GM23338 (cell line): Measurements from ENCODE around the gene C1orf146. TPM values are rescaled to one million over a fixed set of nuclear protein-coding genes. Genes with fewer than 3 reads are reported as not detected.
A peak's percentile ranks its signal among the peaks of the same experiment; 100 is the strongest.

ENCODE experiments used
- ATAC-seq: fragments of 200-7000 bp; cut with Tn5 transposase; 3 replicates; pipeline ENCODE4 v1.9.1; 2020
- DNase-seq: peaks from one replicate; pipeline ENCODE4 v3.0.0-alpha.2; 2015; ENCODE audit warnings: low spot score
- H2AFZ ChIP-seq: fragments of 200-600 bp; sonication (generic); 2 replicates; pipeline ENCODE4 v1.8.0; 2016; ENCODE audit warnings: antibody characterized with exemption, mild to moderate bottlenecking, moderate library complexity
- H3F3A ChIP-seq: fragments of 200-600 bp; sonication (generic); replicated peaks from 2 replicates; pipeline ENCODE4 v1.8.0; 2017; ENCODE audit warnings: antibody characterized with exemption, mixed run types, low read depth
- H3K27ac ChIP-seq: fragments of 200-600 bp; sonication (generic); 2 replicates; pipeline ENCODE4 v1.6.1; 2016; ENCODE audit warnings: low read depth
- H3K27me3 ChIP-seq: fragments of 200-600 bp; sonication (generic); 2 replicates; pipeline ENCODE4 v1.8.0; 2016; ENCODE audit warnings: mild to moderate bottlenecking, mixed run types, moderate library complexity; ENCODE audit not compliant: insufficient read depth
- H3K36me3 ChIP-seq: fragments of 200-600 bp; sonication (generic); 2 replicates; pipeline ENCODE4 v1.8.0; 2016; ENCODE audit warnings: mild to moderate bottlenecking; ENCODE audit not compliant: insufficient read depth
- H3K4me1 ChIP-seq: fragments of 200-600 bp; sonication (generic); 2 replicates; pipeline ENCODE4 v1.8.0; 2016; ENCODE audit warnings: mild to moderate bottlenecking, moderate library complexity; ENCODE audit not compliant: insufficient read depth
- H3K4me2 ChIP-seq: fragments of 200-600 bp; sonication (generic); 2 replicates; pipeline ENCODE4 v1.7.1; 2017; ENCODE audit warnings: mixed run types
- H3K4me3 ChIP-seq: fragments of 200-600 bp; sonication (generic); 2 replicates; pipeline ENCODE4 v1.6.1; 2016; ENCODE audit warnings: mixed run types
- H3K79me2 ChIP-seq: fragments of 200-600 bp; sonication (generic); replicated peaks from 2 replicates; pipeline ENCODE4 v1.8.0; 2017; ENCODE audit warnings: mild to moderate bottlenecking; ENCODE audit not compliant: insufficient read depth
- H3K9me2 ChIP-seq: fragments of 200-600 bp; sonication (generic); 2 replicates; pipeline ENCODE4 v1.8.0; 2017; ENCODE audit not compliant: insufficient read depth
- H4K20me1 ChIP-seq: fragments of 200-600 bp; sonication (generic); replicated peaks from 2 replicates; pipeline ENCODE4 v1.8.0; 2017; ENCODE audit warnings: mild to moderate bottlenecking; ENCODE audit not compliant: insufficient read depth
- H3K27ac Mint-ChIP-seq: 2 replicates; pipeline ENCODE4 v1.8.0; 2020; ENCODE audit warnings: inconsistent platforms, mild to moderate bottlenecking, moderate library complexity, mixed read lengths
- H3K27me3 Mint-ChIP-seq: 3 replicates; pipeline ENCODE4 v1.8.0; 2022; ENCODE audit warnings: low read depth, mild to moderate bottlenecking, moderate library complexity, mixed read lengths, inconsistent platforms; ENCODE audit not compliant: insufficient read depth, poor library complexity
- H3K36me3 Mint-ChIP-seq: 3 replicates; pipeline ENCODE4 v1.8.0; 2021; ENCODE audit warnings: low read depth, mild to moderate bottlenecking, inconsistent platforms, moderate library complexity, mixed read lengths
- H3K4me1 Mint-ChIP-seq: 3 replicates; pipeline ENCODE4 v1.8.0; 2020; ENCODE audit warnings: mild to moderate bottlenecking, inconsistent platforms, mixed read lengths
- H3K4me3 Mint-ChIP-seq: 3 replicates; pipeline ENCODE4 v1.8.0; 2021; ENCODE audit warnings: moderate library complexity, mild to moderate bottlenecking, inconsistent platforms, mixed read lengths
- H3K9me3 Mint-ChIP-seq: 3 replicates; pipeline ENCODE4 v1.8.0; 2020; ENCODE audit warnings: moderate library complexity, mild to moderate bottlenecking, inconsistent platforms, mixed read lengths
- CREB1 ChIP-seq: fragments of 250-450 bp; sonication (Bioruptor Pico); IDR thresholded peaks from 2 replicates; pipeline ENCODE4 v1.5.0; 2020; ENCODE audit warnings: low read depth, mild to moderate bottlenecking, moderate library complexity
- EZH2 ChIP-seq: fragments of 200-600 bp; sonication (generic); IDR thresholded peaks from one replicate; pipeline ENCODE4 v1.8.0; 2017; ENCODE audit warnings: antibody characterized with exemption, mild to moderate bottlenecking, low read depth; ENCODE audit not compliant: unreplicated experiment
- EZH2phosphoT487 ChIP-seq: fragments of 200-600 bp; sonication (generic); IDR thresholded peaks from one replicate; pipeline ENCODE4 v1.8.1; 2018; ENCODE audit warnings: antibody characterized with exemption; ENCODE audit not compliant: unreplicated experiment
- NANOG ChIP-seq: IDR thresholded peaks from 2 replicates; pipeline ENCODE4 v1.6.1; 2016; ENCODE audit warnings: antibody characterized with exemption, borderline replicate concordance
- POLR2AphosphoS5 ChIP-seq: IDR thresholded peaks from 2 replicates; pipeline ENCODE4 v1.6.1; 2016; ENCODE audit warnings: antibody characterized with exemption, low read depth
- ZNF331 ChIP-seq: fragments of 250-450 bp; sonication (Bioruptor Pico); IDR thresholded peaks from 2 replicates; pipeline ENCODE4 v1.5.0; 2020; ENCODE audit warnings: low read depth, mild to moderate bottlenecking, moderate library complexity
- polyA plus RNA-seq: library from polyadenylated mRNA; unstranded; fragments of >200 nt; fragmentation: Nextera tagmentation; extraction: Ambion mirVana; gene quantifications from 2 replicates; pipeline ENCODE4 v1.2.1, GENCODE V29; 2016
- total RNA-seq: library from RNA; depleted of rRNA; stranded (reverse); fragments of >200 nt; shearing (Covaris generic); gene quantifications from 2 replicates; pipeline ENCODE4 v1.2.3, GENCODE V29; 2014
- TF ChIP-seq, protein P1 (sequence below): IDR thresholded peaks from 2 replicates; pipeline ENCODE4 v1.6.1; 2016; ENCODE audit warnings: antibody characterized with exemption
- TF ChIP-seq, protein P2 (sequence below): fragments of 250-450 bp; sonication (Bioruptor Pico); IDR thresholded peaks from 2 replicates; pipeline ENCODE4 v1.5.0; 2020; ENCODE audit warnings: mild to moderate bottlenecking, moderate library complexity

Gene C1orf146
- total and polyA plus RNA-seq, 2 experiments from 2014 or later = not detected

DNA sequence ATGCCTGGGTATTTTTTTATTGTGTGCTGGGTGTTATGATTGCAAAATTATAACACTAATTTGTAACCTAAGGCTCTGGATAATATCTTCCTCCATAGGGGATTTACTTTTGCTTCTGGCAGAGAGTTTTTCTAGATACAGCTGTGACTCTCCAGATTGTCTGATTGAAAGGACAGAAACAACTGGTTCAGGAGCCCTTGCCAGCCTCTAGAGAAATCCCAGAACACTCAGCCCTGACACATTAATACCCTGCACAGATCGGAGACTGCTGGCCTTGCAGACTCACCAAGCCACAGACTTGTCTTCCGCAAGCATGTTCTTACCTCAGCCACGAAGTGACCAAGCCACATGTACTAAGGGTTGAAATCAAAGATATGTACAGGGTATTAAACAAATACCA, 10.7 kb downstream of the C1orf146 start:
- Mint-ChIP-seq H3K9me3 (no peaks in the 10 kb centered on the region; the same call in 1 of the 3 replicates), H3K36me3 (no peaks in the 10 kb centered on the region), H3K4me3 (no peak overlapping the region), H3K27me3 (no peaks in the 10 kb centered on the region), H3K4me1 (peaks cover 6% of the 10 kb centered on the region; the same call in 1 of the 3 replicates), H3K27ac (no peak overlapping the region)
- DNase-seq (no peak), ATAC-seq (no peak)
- no peak overlapping the region for H3K4me2 ChIP-seq
- no peak for TF ChIP-seq NANOG
- H3K9me2 ChIP-seq = no peaks in the 10 kb centered on the region
- no peaks in the 10 kb centered on the region for H3K79me2 ChIP-seq
- no peaks in the 10 kb centered on the region for H4K20me1 ChIP-seq
- 0 out of 2 replicates have a peak, but pooled peaks cover 6% of the 10 kb centered on the region for H3K4me1 ChIP-seq
- no peaks in the 10 kb centered on the region for H3K27me3 ChIP-seq
- H3K27ac ChIP-seq = no peak overlapping the region
- no peak overlapping the region for H2AFZ ChIP-seq
- H3K36me3 ChIP-seq = no peaks in the 10 kb centered on the region
- H3F3A ChIP-seq = no peaks in the 10 kb centered on the region
- H3K4me3 ChIP-seq = no peak overlapping the region

DNA sequence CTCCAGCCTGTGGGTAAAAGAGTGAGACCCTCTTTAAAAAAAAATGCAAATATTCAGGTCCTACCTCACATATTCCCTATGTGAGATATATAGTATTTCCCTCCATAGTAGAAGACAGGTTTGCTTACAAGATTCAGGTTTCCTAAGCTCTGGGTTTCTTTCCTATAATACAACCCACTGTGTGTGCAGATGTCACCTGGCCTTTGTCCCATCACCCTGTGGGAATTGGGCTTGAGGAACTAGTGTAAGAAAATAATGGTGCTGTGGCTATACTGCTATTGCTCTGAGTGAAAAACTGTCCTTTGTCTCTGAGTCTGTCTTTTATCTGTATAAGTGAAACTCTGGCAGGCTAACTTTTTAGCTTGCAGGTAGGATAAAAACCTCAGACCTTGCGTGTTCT, 13.0 kb downstream of the C1orf146 start:
- ATAC-seq = no peak
- Mint-ChIP-seq H3K4me1 (peaks cover 6% of the 10 kb centered on the region; the same call in 1 of the 3 replicates), H3K36me3 (no peaks in the 10 kb centered on the region), H3K27me3 (no peaks in the 10 kb centered on the region), H3K27ac (no peak overlapping the region), H3K4me3 (no peak overlapping the region), H3K9me3 (no peaks in the 10 kb centered on the region; the same call in 1 of the 3 replicates)
- no peak for TF ChIP-seq NANOG
- no peak for TF ChIP-seq EZH2
- Histone ChIP-seq H3K9me2 (no peaks in the 10 kb centered on the region), H3K27ac (no peak overlapping the region), H3K36me3 (no peaks in the 10 kb centered on the region), H3K4me1 (0 out of 2 replicates have a peak, but pooled peaks cover 6% of the 10 kb centered on the region), H3F3A (no peaks in the 10 kb centered on the region), H3K4me3 (no peak overlapping the region), H3K79me2 (no peaks in the 10 kb centered on the region), H2AFZ (peak overlapping the region; percentile 52; the same call in 1 of the 2 replicates), H3K27me3 (no peaks in the 10 kb centered on the region), H3K4me2 (no peak overlapping the region), H4K20me1 (no peaks in the 10 kb centered on the region)
- no peak for DNase-seq

DNA sequence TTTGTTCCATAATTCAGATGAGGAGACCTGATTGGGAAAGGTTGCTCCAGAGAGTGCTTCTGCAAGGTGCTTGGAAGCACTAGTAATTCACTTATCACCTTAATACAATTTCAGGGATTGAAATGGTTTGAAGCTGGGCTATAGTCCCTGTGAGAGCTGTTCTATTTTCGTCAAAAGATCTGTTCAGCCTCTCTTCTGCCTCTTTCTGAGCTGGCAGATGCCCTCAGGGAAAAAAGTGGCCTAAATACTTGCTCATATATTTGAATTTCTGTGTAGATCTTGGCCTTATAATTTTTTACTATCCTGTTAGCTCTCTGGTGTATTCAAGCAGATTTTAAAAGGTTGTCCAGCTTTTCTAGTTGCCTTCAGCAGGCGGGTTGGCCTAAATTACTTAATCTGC, 22.3 kb downstream of the C1orf146 start:
- Histone ChIP-seq H2AFZ (0 out of 2 replicates have a peak overlapping the region, but pooled peaks have one; percentile 0), H3K36me3 (no peaks in the 10 kb centered on the region), H3K4me3 (no peak overlapping the region), H3K27me3 (no peaks in the 10 kb centered on the region), H3K9me2 (no peaks in the 10 kb centered on the region), H3F3A (no peaks in the 10 kb centered on the region), H3K4me1 (no peaks in the 10 kb centered on the region), H4K20me1 (no peaks in the 10 kb centered on the region), H3K4me2 (no peak overlapping the region), H3K27ac (no peak overlapping the region), H3K79me2 (no peaks in the 10 kb centered on the region)
- H3K4me3 Mint-ChIP-seq = no peak overlapping the region
- ATAC-seq = no peak
- no peak overlapping the region for H3K27ac Mint-ChIP-seq
- H3K4me1 Mint-ChIP-seq = no peaks in the 10 kb centered on the region
- H3K36me3 Mint-ChIP-seq = no peaks in the 10 kb centered on the region
- H3K9me3 Mint-ChIP-seq = no peaks in the 10 kb centered on the region
- DNase-seq = no peak
- no peaks in the 10 kb centered on the region for H3K27me3 Mint-ChIP-seq
- TF ChIP-seq, protein P1, sequence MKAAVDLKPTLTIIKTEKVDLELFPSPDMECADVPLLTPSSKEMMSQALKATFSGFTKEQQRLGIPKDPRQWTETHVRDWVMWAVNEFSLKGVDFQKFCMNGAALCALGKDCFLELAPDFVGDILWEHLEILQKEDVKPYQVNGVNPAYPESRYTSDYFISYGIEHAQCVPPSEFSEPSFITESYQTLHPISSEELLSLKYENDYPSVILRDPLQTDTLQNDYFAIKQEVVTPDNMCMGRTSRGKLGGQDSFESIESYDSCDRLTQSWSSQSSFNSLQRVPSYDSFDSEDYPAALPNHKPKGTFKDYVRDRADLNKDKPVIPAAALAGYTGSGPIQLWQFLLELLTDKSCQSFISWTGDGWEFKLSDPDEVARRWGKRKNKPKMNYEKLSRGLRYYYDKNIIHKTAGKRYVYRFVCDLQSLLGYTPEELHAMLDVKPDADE = no peak
- TF ChIP-seq ZNF331 (no peak), NANOG (no peak), POLR2AphosphoS5 (no peak), EZH2phosphoT487 (no peak), CREB1 (no peak), EZH2 (no peak)
- TF ChIP-seq, protein P2, sequence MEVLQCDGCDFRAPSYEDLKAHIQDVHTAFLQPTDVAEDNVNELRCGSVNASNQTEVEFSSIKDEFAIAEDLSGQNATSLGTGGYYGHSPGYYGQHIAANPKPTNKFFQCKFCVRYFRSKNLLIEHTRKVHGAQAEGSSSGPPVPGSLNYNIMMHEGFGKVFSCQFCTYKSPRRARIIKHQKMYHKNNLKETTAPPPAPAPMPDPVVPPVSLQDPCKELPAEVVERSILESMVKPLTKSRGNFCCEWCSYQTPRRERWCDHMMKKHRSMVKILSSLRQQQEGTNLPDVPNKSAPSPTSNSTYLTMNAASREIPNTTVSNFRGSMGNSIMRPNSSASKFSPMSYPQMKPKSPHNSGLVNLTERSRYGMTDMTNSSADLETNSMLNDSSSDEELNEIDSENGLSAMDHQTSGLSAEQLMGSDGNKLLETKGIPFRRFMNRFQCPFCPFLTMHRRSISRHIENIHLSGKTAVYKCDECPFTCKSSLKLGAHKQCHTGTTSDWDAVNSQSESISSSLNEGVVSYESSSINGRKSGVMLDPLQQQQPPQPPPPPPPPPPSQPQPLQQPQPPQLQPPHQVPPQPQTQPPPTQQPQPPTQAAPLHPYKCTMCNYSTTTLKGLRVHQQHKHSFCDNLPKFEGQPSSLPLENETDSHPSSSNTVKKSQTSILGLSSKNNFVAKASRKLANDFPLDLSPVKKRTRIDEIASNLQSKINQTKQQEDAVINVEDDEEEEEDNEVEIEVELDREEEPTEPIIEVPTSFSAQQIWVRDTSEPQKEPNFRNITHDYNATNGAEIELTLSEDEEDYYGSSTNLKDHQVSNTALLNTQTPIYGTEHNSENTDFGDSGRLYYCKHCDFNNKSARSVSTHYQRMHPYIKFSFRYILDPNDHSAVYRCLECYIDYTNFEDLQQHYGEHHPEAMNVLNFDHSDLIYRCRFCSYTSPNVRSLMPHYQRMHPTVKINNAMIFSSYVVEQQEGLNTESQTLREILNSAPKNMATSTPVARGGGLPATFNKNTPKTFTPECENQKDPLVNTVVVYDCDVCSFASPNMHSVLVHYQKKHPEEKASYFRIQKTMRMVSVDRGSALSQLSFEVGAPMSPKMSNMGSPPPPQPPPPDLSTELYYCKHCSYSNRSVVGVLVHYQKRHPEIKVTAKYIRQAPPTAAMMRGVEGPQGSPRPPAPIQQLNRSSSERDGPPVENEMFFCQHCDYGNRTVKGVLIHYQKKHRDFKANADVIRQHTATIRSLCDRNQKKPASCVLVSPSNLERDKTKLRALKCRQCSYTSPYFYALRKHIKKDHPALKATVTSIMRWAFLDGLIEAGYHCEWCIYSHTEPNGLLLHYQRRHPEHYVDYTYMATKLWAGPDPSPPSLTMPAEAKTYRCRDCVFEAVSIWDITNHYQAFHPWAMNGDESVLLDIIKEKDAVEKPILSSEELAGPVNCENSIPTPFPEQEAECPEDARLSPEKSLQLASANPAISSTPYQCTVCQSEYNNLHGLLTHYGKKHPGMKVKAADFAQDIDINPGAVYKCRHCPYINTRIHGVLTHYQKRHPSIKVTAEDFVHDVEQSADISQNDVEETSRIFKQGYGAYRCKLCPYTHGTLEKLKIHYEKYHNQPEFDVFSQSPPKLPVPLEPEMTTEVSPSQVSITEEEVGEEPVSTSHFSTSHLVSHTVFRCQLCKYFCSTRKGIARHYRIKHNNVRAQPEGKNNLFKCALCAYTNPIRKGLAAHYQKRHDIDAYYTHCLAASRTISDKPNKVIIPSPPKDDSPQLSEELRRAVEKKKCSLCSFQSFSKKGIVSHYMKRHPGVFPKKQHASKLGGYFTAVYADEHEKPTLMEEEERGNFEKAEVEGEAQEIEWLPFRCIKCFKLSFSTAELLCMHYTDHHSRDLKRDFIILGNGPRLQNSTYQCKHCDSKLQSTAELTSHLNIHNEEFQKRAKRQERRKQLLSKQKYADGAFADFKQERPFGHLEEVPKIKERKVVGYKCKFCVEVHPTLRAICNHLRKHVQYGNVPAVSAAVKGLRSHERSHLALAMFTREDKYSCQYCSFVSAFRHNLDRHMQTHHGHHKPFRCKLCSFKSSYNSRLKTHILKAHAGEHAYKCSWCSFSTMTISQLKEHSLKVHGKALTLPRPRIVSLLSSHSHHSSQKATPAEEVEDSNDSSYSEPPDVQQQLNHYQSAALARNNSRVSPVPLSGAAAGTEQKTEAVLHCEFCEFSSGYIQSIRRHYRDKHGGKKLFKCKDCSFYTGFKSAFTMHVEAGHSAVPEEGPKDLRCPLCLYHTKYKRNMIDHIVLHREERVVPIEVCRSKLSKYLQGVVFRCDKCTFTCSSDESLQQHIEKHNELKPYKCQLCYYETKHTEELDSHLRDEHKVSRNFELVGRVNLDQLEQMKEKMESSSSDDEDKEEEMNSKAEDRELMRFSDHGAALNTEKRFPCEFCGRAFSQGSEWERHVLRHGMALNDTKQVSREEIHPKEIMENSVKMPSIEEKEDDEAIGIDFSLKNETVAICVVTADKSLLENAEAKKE = no peak
